CD4-positive, alpha-beta T cell (primary cell): ENCODE data around the gene MPPED1. TPM values are rescaled to one million over a fixed set of nuclear protein-coding genes. Genes with fewer than 3 reads are reported as not detected.

Source experiments
- ATAC-seq: fragments of 200-7000 bp; cut with Tn5 transposase; one replicate; pipeline ENCODE4 v1.10.0; 2022; ENCODE audit warnings: mild to moderate bottlenecking; ENCODE audit not compliant: poor library complexity
- CTCF ChIA-PET: fragments of 350-600 bp; sonication (Branson Sonifier 250); formaldehyde crosslinking; loops from one replicate; lab custom pipeline; 2021; ENCODE audit warnings: antibody characterized with exemption, inconsistent platforms; lab: Charles Lee
- POLR2A ChIA-PET: fragments of 350-600 bp; sonication (Branson Sonifier 250); formaldehyde crosslinking; loops from one replicate; lab custom pipeline; 2021; ENCODE audit warnings: antibody characterized with exemption, inconsistent platforms; lab: Charles Lee
- DNase-seq, 14 experiments: peaks; one replicate each; pipeline ENCODE4 v3.0.0-alpha.2; 2013 to 2020; ENCODE audit warnings: mixed read lengths in 2 of 14
- H3K27ac ChIP-seq, 2 donors: one replicate each; pipeline versions ENCODE4 v1.5.1 to v1.7.0; 2013; ENCODE audit warnings: low read length in 2 of 2, low read depth in 1 of 2, mild to moderate bottlenecking in 1 of 2
- H3K27me3 ChIP-seq, 2 experiments: 1 replicate in 1 of 2; 2 replicates in 1 of 2; pipeline versions ENCODE4 v1.6.1 to v1.7.0; 2013; ENCODE audit warnings: low read length in 2 of 2, control low read depth in 1 of 2, mild to moderate bottlenecking in 1 of 2, moderate library complexity in 1 of 2; ENCODE audit not compliant: insufficient read depth in 2 of 2, control insufficient read depth in 1 of 2
- H3K36me3 ChIP-seq: one replicate; pipeline ENCODE4 v1.6.1; 2013; ENCODE audit warnings: low read length, control low read depth; ENCODE audit not compliant: insufficient read depth
- H3K4me1 ChIP-seq: one replicate; pipeline ENCODE4 v1.6.1; 2013; ENCODE audit warnings: low read length, control low read depth; ENCODE audit not compliant: insufficient read depth
- H3K4me3 ChIP-seq: one replicate; pipeline ENCODE4 v1.5.1; 2013; ENCODE audit warnings: mild to moderate bottlenecking, low read length, moderate library complexity
- H3K9me3 ChIP-seq, 2 experiments: 1 replicate in 1 of 2; 2 replicates in 1 of 2; pipeline versions ENCODE4 v1.6.1 to v1.7.0; 2013; ENCODE audit warnings: low read length in 2 of 2, mild to moderate bottlenecking in 2 of 2, control low read depth in 1 of 2, moderate library complexity in 1 of 2; ENCODE audit not compliant: control insufficient read depth in 1 of 2, insufficient read depth in 1 of 2
- H3K27ac Mint-ChIP-seq: one replicate; pipeline ENCODE4 v1.8.0; 2020; ENCODE audit warnings: mixed read lengths
- H3K27me3 Mint-ChIP-seq: one replicate; pipeline ENCODE4 v1.8.0; 2021; ENCODE audit warnings: mixed read lengths
- H3K36me3 Mint-ChIP-seq: one replicate; pipeline ENCODE4 v1.8.0; 2021; ENCODE audit warnings: low read depth, mixed read lengths
- H3K4me1 Mint-ChIP-seq: one replicate; pipeline ENCODE4 v1.8.0; 2021; ENCODE audit warnings: low read depth, mixed read lengths
- H3K4me3 Mint-ChIP-seq: one replicate; pipeline ENCODE4 v1.8.0; 2020; ENCODE audit warnings: mild to moderate bottlenecking, mixed read lengths
- H3K9me3 Mint-ChIP-seq: one replicate; pipeline ENCODE4 v1.8.0; 2020; ENCODE audit warnings: mixed read lengths
- CTCF ChIP-seq: fragments of 200-600 bp; IDR thresholded peaks from one replicate; pipeline ENCODE4 v1.8.0; 2022; ENCODE audit warnings: antibody characterized with exemption, mild to moderate bottlenecking
- intact Hi-C, 2 experiments: fragments of 100-400 bp; cut with DNase I in 1 of 2; cut with micrococcal nuclease in 1 of 2; formaldehyde crosslinking; loops; one replicate each; pipeline versions ENCODE4 v1.15.1 to v1.9.0; 2023 to 2025; cut with DNase I, micrococcal nuclease
- total RNA-seq, 174 experiments: library from RNA in 2 of 174; stranded (reverse) in 2 of 174; gene quantifications; one replicate each; pipeline ENCODE4 v1.2.3 and lab custom pipeline; 2021 to 2026

Gene MPPED1
- total RNA-seq, 2 experiments from 2014 or later: not detected

GRCh38 chr22:43484227-43484626, 72.4 kb downstream of the MPPED1 start:
- intact Hi-C loops: no loop called here
- POLR2A ChIA-PET: no interaction called here
- ATAC-seq (no peak), DNase-seq (no peak)
- CTCF ChIA-PET: no interaction called here
- Histone ChIP-seq H3K27me3 (no peaks in the 10 kb centered on the region), H3K36me3 (no peaks in the 10 kb centered on the region), H3K9me3 (no peaks in the 10 kb centered on the region), H3K4me3 (no peak overlapping the region), H3K27ac (no peak overlapping the region), H3K4me1 (peaks cover 11% of the 10 kb centered on the region)
- no peak overlapping the region for H3K27ac Mint-ChIP-seq
- H3K9me3 Mint-ChIP-seq: no peaks in the 10 kb centered on the region
- H3K36me3 Mint-ChIP-seq: no peaks in the 10 kb centered on the region
- no peak overlapping the region for H3K4me3 Mint-ChIP-seq
- peaks cover 16% of the 10 kb centered on the region for H3K4me1 Mint-ChIP-seq
- H3K27me3 Mint-ChIP-seq: no peaks in the 10 kb centered on the region
- no peak for TF ChIP-seq CTCF

GRCh38 chr22:43485502-43486089, 73.8 kb downstream of the MPPED1 start:
- Mint-ChIP-seq H3K27me3 (no peaks in the 10 kb centered on the region), H3K27ac (no peak overlapping the region), H3K4me1 (peaks cover 11% of the 10 kb centered on the region), H3K4me3 (no peak overlapping the region), H3K9me3 (no peaks in the 10 kb centered on the region), H3K36me3 (no peaks in the 10 kb centered on the region)
- Histone ChIP-seq H3K4me3 (no peak overlapping the region), H3K27me3 (no peaks in the 10 kb centered on the region), H3K36me3 (no peaks in the 10 kb centered on the region), H3K27ac (no peak overlapping the region), H3K9me3 (peaks cover 0 to 3% of the 10 kb centered on the region in 2 experiments), H3K4me1 (peaks cover 7% of the 10 kb centered on the region)
- no peak for TF ChIP-seq CTCF
- intact Hi-C loops: no loop called here
- CTCF ChIA-PET: no interaction called here
- ATAC-seq (no peak), DNase-seq (no peak)
- POLR2A ChIA-PET: no interaction called here

- no peak for TF ChIP-seq CTCF
- ATAC-seq (no peak), DNase-seq (no peak)
- Mint-ChIP-seq H3K27me3 (no peaks in the 10 kb centered on the region), H3K36me3 (no peaks in the 10 kb centered on the region), H3K4me3 (no peak overlapping the region), H3K27ac (no peak overlapping the region), H3K4me1 (no peaks in the 10 kb centered on the region), H3K9me3 (peaks cover 3% of the 10 kb centered on the region)
- no peak overlapping the region for H3K27ac ChIP-seq
- POLR2A ChIA-PET: no interaction called here
- H3K4me3 ChIP-seq: no peak overlapping the region
- intact Hi-C loops: no loop called here
- no peaks in the 10 kb centered on the region for H3K4me1 ChIP-seq
- CTCF ChIA-PET: no interaction called here
- H3K9me3 ChIP-seq: peaks cover 0 to 7% of the 10 kb centered on the region in 2 experiments
- H3K27me3 ChIP-seq: no peaks in the 10 kb centered on the region
- no peaks in the 10 kb centered on the region for H3K36me3 ChIP-seq
These were observed 75.7 kb downstream of the MPPED1 start for GRCh38 chr22:43487311-43488030.
